NT2/D1 (cell line): ENCODE measurements around the gene HJURP.

Experiments used
- SUZ12 ChIP-seq: IDR thresholded peaks from 2 replicates; pipeline ENCODE4 v1.6.1; 2011; ENCODE audit not compliant: insufficient read length, insufficient read depth; ENCODE audit errors: extremely low read depth
- YY1 ChIP-seq: IDR thresholded peaks from 2 replicates; pipeline ENCODE4 v1.6.1; 2011; ENCODE audit not compliant: insufficient read length, insufficient read depth
- ZNF274 ChIP-seq: IDR thresholded peaks from 2 replicates; pipeline ENCODE4 v1.6.1; 2011; ENCODE audit warnings: mild to moderate bottlenecking, low read depth, low read length

DNA sequence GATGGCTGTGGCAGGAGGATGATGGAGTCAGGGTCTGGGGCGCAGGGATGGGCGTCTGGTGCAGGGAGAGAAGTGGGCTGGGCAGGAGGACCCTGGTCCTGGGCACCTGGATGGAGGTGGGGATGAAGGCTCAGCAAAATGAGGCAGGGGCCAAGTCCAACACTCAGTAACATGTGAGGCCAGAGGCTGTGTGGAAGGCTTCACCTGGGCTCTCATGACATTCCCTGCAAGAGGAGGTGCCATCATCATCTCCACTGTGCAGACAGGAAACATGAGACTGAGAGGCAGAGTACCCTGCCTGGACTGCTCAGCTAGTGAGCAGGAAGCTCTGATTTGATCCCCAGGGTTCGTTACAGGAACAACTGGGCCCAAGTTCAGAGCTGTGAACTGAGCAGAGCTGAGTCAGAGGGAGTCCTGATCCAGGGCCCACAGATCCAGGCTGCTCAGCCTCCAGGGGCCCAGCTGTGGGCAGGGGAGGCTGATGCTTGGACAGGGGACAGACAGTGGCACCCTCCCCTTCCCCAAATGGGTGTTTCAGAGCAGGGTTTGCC lies 36.9 kb downstream of the HJURP start:
- no peak for TF ChIP-seq ZNF274
- no peak for TF ChIP-seq YY1
- TF ChIP-seq SUZ12: no peak
